Posterior cingulate gyrus (tissue), 11 donors: ENCODE data around the gene RPS6KA1.
"Not testable (repeated sequence)": the region's sequence is repeated elsewhere in the genome, so short reads cannot be mapped to it uniquely, and the experiment has no call there.

Source experiments
- DNase-seq, 10 donors: peaks; one replicate each; pipeline versions ENCODE4 v3.0.0 to v3.0.0-alpha.2; 2020 to 2021; ENCODE audit warnings: mixed read lengths in 3 of 10
- intact Hi-C: fragments of 100-400 bp; cut with DNase I; formaldehyde crosslinking; loops from one replicate; pipeline ENCODE4 v1.15.1; 2023

RPS6KA1 gene

DNA sequence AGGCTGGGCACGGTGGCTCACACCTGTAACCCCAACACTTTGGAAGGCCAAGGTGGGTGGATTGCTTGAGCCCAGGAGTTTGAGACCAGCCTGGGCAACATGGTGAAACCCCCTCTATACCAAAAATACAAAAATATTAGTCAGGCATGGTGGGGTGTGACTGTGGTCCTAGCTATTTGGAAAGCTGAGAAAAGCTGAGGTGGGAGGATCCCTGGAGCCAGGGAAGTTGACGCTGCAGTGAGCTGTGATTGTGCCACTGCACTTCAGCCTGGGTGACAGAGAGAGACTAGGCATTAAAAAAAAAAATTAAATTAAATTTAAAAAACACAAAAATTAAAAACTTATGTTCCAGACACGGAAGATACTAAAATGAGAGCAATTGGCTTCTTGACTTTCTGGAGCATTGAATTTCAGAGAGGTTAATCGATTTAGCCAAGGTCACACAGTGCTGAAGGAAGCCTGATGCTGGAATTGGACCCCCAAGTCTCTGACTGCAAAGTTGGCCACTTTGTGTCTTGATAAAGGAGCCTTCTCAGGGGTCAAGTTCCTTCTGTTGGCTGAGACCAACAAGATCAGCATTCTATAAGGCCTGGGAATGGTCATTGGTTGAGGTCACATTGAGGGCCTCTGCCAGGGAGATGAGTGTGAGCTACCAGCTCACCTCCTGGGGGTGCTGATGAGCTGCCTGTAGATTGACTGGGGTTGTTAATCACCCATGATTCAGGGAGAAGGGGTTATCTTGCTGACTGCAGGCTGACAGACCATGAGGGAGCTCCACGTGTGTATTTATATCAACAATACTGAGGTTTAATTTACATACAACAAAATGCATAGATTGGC, 54.3 kb downstream of the RPS6KA1 start:
- DNase-seq: no peak
- intact Hi-C loops: no loop called here

DNA sequence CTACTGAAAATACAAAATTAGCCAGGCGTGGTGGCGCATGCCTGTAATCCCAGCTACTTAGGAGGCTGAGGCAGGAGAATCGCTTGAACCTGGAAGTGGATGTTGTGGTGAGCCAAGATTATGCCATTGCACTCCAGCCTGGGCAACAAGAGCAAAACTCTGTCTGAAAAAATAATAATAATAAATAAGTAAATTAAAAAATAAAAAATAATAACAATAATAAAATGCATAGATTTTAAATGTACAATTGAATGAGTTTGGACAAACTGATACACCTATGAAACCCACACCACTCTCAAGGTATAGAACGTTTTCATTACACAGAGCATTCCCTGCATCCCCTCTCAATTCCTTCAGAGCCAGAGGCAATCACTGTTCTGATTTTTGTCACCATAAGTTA, 55.0 kb downstream of the RPS6KA1 start:
- intact Hi-C loops, DNase-seq: not testable (repeated sequence)

DNA sequence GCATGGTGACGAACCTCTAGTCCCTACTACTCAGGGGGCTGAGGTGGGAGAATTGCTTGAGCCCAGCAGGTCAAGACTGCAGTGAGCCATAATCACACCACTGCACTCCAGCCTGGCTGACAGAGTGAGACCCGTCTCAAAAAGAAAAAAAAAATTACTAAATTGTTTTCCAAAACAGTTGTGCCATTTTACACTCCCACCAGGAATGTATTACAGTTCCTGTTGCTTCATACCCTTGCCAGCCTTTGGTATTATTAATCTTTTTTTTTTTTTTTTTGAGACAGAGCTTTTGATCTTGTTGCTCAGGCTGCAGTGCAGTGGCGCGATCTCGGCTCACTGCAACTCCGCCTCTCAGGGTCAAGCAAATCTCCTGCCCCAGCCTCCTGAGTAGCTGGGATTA, 55.9 kb downstream of the RPS6KA1 start:
- intact Hi-C loops: no loop called here
- no peak for DNase-seq

DNA sequence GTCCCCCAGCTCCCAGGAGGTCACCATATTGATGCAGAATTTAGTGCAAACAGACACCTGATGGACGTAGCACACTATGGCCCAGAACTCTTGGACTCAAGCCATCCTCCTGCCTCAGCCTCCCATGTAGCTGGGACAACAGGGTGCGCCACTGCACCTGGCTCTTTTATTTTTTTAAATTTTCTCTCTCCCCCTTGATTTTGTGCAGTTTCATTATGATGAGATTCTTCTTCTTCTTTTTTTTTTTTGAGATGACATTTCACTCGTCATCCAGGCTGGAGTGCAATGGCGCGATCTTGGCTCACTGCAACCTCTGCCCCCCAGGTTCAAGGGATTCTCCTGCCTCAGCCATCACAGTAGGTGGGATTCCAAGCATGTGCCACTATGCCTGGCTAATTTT, 63.8 kb downstream of the RPS6KA1 start:
- DNase-seq: no peak
- intact Hi-C loops: loop anchor here (10.0 kb wide), 2 partner anchors 59 to 89 kb away; no protein-coding TSS in a partner anchor

DNA sequence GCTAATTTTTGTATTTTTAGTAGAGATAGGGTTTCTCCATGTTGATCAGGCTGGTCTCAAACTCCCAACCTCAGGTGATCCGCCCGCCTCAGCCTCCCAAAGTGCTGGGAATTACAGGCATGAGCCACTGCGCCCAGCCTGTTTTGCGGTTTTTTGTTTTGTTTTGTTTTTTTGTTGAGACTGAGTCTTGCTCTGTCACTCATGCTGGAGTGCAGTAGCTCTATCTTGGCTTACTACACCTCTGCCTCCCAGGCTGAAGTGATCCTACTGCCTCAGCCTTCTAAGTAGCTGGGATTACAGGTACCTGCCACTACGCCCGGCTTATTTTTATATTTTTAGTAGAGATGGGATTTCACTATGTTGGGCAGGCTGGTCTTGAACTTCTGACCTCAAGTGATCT, 65.0 kb downstream of the RPS6KA1 start:
- intact Hi-C loops: loop anchor here (10.0 kb wide), 2 partner anchors 60 to 90 kb away; no protein-coding TSS in a partner anchor
- not testable (repeated sequence) for DNase-seq

DNA sequence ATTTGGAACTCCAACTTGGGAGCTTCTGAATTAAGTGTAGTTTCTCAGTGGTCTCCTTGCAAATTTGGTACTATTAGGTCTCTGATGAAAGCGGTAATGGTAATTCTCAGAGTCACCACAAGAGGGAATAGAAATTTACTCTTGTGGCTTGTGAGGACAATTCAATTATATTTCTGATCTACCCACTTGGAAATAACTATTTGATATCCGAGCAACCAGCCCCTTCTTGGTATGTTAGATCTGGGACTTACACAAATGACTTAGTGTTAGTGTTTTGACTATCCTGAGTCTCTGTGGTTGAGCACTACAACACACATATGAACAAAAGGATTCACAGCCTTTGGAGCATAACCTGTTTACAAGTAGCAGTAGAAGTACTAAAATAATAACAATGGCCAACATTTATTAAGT, 68.1 kb downstream of the RPS6KA1 start:
- DNase-seq: no peak
- intact Hi-C loops: loop anchor here (10.0 kb wide), 2 partner anchors 63 to 93 kb away; no protein-coding TSS in a partner anchor

DNA sequence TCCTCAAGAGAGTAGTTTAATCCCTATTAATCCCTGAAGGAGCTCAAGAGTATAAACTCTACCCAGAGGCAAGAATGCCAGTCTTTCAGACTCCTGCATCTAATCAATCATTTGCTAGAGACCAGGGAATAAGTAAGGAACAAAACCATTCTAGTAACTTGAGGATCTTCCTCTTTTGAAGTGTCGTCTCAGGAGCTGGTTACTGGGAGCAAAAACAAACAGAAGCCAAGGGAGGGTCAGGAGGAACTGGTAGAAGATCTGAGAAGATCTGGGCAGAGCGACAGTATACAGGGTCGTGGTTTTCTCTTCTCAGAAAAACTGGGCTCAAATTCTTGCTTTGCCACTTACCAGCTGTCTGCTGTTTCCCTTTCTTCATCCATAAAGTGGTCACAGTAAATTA, 69.3 kb downstream of the RPS6KA1 start:
- DNase-seq: no peak
- intact Hi-C loops: loop anchor here (10.0 kb wide), 2 partner anchors 64 to 94 kb away; no protein-coding TSS in a partner anchor

DNA sequence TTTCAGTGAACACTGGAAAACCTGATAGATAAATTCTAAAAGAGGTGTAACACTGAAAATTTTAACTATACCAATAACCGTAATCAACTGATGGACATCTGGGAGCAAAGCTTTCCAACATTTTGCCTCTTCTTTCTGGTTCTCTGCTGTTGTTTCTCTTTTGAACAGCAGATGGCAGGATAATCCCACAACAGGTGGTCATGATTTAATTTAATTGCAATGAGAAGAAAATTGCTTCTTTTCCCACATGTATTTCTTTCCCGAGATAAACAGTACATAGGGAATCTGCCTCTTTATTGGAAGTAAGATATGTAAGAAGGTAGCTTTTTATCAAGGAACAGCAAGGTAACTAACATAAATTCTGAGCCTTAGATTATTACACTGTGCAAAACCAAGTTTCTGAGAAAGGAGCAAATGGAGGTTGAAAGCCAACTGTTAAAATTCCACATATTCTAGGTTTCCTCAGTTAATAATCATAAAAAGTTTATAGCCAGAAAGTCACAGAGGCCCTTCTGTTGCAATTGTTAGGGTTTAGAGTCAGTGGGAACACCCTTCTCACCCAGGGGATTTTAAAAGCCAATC, 72.9 kb downstream of the RPS6KA1 start:
- DNase-seq: peak in 1 of 10 donors; percentile 20
- intact Hi-C loops: loop anchor here (1.0 to 5.0 kb wide), 2 partner anchors 187 to 275 kb away; no protein-coding TSS in a partner anchor

DNA sequence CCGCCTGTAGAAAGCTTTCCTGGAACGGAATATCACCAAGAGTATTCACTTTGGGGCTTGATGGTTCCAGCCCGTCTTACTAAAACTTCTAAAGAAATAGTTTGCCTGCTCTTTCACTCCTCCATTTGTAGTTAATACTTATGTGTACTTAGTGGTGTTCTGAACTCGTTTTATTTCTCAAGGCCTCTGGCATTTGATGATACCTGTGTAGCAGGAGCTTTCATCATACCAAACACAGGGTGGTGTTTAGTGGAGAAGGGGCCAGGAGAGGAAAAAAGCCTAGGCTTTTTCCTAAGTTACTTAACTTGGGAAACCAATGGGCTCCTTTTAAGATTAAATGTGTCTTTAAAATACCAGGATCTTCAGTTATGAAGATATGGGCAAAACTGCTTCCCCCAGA, 74.3 kb downstream of the RPS6KA1 start:
- intact Hi-C loops: loop anchor here (5.0 kb wide), 1 partner anchor 273 kb away; no protein-coding TSS in a partner anchor
- no peak for DNase-seq

DNA sequence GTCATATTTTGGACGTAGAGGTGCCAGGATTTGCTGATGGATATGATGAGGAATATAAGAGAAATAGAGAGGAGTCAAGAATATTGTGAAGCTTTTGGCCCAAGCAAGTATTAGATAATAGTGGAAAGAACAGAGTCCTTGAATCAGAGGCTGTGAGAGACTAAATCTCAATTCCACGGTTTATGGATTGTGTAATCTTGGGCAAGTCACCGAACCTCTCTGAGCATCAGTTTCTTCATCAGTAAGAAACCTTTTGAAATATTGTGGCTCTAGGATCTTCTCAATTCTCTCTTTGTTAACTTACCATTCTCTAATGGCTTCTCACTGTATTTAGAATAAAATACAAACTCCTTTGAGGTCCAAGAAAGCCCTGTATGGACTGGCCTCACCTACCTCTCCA, 77.6 kb downstream of the RPS6KA1 start:
- no peak for DNase-seq
- intact Hi-C loops: no loop called here

DNA sequence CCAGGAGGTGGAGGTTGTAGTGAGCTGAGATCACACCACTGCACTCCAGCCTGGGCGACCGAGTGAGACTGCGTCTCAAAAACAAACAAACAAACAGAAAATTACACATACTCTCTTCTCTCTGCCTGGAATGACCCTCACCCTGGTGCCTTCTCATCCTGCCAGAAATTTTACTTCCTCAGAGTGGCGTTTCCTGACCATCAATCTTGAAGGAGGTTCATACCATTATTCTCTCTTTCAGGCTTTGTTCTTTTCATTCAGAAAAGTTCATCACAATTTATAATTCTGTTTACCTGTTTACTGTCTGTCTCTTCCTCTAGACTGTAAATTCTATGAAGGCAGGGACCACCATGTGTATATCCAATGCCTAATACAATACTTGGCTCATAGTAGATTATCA, 79.3 kb downstream of the RPS6KA1 start:
- intact Hi-C loops: no loop called here
- DNase-seq: no peak

DNA sequence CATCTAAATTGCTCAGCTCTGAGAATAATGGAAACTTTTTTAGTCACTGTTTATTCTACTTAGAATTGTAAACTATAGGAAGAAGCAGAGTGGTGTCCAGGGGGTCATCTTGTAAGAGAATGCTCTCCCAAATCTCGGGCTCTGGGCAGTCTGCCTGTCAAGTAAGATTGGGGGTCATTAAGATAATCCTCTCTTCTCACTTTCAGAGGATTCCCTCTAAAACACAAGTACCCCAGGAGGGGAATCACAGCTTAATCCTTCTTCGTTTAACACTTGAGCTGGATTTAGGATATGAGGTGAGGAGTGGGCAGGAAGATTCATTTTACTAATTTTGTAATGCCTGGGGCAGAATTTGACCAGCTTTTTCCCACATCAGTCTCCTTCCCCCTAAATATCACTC, 81.2 kb downstream of the RPS6KA1 start:
- no peak for DNase-seq
- intact Hi-C loops: no loop called here

DNA sequence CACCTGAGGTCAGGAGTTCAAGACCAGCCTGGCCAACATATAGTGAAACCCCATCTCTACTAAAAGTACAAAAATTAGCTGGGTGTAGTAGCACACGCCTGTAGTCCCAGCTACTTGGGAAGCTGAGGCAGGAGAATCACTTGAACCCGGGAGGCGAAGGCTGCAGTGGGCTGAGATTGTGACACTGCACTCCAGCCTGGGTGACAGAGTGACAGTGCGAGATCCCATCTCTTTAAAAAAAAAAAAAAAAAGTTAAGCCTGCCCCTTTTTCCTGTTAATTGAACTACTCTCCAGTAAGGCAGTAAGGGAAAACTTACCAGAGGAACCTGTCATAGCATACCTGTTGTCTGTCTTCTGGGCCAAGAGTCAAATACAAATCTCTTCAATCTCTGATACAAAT, 83.1 kb downstream of the RPS6KA1 start:
- intact Hi-C loops, DNase-seq: not testable (repeated sequence)

DNA sequence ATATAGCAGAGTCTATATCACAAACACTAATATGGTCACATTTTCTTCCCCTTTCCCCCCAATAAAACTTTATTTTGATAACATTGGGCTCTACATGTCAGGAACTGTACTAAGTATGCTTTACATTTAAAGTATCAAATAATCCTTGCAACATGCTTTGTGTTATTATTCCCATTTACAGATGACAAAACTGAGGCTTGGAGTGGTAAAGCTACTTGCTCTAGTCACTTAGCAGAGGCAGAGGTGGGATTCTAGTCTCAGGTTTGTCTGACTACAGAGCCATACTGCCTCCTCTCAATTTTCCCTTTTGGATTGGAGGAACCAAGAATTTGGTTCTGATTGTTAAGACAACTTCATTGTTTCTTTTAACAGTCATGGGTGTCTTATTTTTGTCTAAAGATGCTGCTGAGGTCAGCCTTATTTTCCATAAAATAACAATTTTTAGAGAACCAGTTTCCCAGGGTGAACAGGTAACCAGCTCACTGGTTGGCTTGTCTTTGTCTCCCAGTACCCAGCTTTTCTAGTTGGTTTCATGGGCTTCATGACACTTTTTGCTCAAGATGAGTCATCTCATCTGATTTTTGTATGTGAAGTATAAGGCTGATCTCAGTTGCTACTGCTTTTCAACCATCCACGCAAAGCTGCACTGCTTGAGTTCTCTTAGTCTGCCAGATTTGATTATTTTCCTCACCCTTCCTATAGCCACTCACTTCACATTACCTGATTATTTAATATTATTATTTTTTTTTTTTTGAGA, 85.3 kb downstream of the RPS6KA1 start:
- DNase-seq: no peak
- intact Hi-C loops: no loop called here

DNA sequence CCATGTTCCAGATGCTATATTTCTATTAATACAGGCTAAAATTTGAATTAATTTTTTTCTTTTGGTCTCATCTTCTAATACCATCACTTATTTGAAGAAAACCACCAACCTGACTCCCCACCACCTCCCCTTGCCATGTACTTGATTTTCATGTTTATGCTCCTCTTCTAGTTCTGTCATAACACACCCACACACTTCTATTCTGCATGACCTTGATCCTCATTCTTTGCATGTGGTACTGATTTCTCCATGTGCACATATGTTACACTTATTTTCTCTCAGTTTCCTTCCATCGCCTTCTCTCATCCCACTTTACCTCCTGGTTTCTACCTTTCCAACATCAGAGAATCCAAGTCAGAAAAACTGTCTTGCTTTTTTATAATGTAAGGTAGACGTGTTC, 87.3 kb downstream of the RPS6KA1 start:
- no peak for DNase-seq
- intact Hi-C loops: no loop called here

DNA sequence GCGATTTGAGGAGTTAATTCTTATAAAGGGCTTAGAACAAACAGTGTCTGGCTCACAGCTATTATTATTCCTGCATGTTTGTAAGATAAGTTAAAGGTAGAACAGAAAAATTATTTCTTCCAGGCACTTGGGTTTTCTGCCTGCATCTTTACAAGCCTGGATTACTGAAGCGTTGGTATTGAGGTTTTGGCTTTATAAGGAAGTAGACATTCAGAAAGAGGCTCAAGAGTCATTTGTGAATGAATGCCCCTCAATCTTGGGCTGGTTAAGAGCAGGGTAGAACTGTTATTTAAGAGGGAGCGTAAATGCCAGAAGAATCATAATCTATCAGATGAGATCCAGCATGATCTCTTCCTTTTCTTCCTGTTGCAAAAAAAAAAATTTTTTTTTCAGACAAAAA, 89.0 kb downstream of the RPS6KA1 start:
- intact Hi-C loops: no loop called here
- DNase-seq: no peak
